ENCODE data around the gene TMEM132A.

The TMEM132A gene

GRCh38 chr11:60955571-60955970, 31.3 kb downstream of the TMEM132A start:
- no peak overlapping the region for H3K9ac ChIP-seq (ENCODE audit: low read length)
- H2AFZ ChIP-seq (ENCODE audit: low read length): no peak overlapping the region
- TF ChIP-seq, protein P1, sequence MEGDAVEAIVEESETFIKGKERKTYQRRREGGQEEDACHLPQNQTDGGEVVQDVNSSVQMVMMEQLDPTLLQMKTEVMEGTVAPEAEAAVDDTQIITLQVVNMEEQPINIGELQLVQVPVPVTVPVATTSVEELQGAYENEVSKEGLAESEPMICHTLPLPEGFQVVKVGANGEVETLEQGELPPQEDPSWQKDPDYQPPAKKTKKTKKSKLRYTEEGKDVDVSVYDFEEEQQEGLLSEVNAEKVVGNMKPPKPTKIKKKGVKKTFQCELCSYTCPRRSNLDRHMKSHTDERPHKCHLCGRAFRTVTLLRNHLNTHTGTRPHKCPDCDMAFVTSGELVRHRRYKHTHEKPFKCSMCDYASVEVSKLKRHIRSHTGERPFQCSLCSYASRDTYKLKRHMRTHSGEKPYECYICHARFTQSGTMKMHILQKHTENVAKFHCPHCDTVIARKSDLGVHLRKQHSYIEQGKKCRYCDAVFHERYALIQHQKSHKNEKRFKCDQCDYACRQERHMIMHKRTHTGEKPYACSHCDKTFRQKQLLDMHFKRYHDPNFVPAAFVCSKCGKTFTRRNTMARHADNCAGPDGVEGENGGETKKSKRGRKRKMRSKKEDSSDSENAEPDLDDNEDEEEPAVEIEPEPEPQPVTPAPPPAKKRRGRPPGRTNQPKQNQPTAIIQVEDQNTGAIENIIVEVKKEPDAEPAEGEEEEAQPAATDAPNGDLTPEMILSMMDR (IDR thresholded peaks at IDR 0.05; ENCODE audit: low read length): no peak
- no peak for TF ChIP-seq EZH2phosphoT487 (IDR thresholded peaks at IDR 0.05; ENCODE audit: low read length)
- no peak for TF ChIP-seq EZH2 (optimal IDR thresholded peaks at IDR 0.05; ENCODE audit: low read depth, low read length)
- H3K4me1 ChIP-seq (ENCODE audit: low read length): peaks cover 8% of the 10 kb centered on the region; the same call in 1 of the 2 replicates
- H3F3A ChIP-seq (ENCODE audit: insufficient read depth, low read length): no peaks in the 10 kb centered on the region
- no peaks in the 10 kb centered on the region for H3K27me3 ChIP-seq (replicated peaks; ENCODE audit: insufficient read depth, low read length)
- no peaks in the 10 kb centered on the region for H3K9me3 ChIP-seq (replicated peaks; ENCODE audit: insufficient read depth, low read length)
- no peak overlapping the region for H3K4me3 ChIP-seq (ENCODE audit: low read length)
- no peak overlapping the region for H3K27ac ChIP-seq (ENCODE audit: low read length)
- H3K9me2 ChIP-seq (replicated peaks; ENCODE audit: insufficient read depth, low read length): no peaks in the 10 kb centered on the region
- H4K20me1 ChIP-seq (ENCODE audit: insufficient read depth, low read length): no peaks in the 10 kb centered on the region
- no peaks in the 10 kb centered on the region for H3K36me3 ChIP-seq (replicated peaks; ENCODE audit: insufficient read depth, low read length)
- H3K4me2 ChIP-seq (ENCODE audit: low read depth, low read length): no peak overlapping the region
- no peak for DNase-seq
- no peaks in the 10 kb centered on the region for H3K79me2 ChIP-seq (ENCODE audit: low read length)

- H3K9me2 ChIP-seq (replicated peaks; ENCODE audit: insufficient read depth, low read length): no peaks in the 10 kb centered on the region
- no peaks in the 10 kb centered on the region for H4K20me1 ChIP-seq (ENCODE audit: insufficient read depth, low read length)
- no peak for DNase-seq
- H3K4me1 ChIP-seq (ENCODE audit: low read length): 0 out of 2 replicates have a peak, but pooled peaks cover 8% of the 10 kb centered on the region
- no peaks in the 10 kb centered on the region for H3K79me2 ChIP-seq (ENCODE audit: low read length)
- no peak overlapping the region for H3K9ac ChIP-seq (ENCODE audit: low read length)
- no peaks in the 10 kb centered on the region for H3K27me3 ChIP-seq (replicated peaks; ENCODE audit: insufficient read depth, low read length)
- H3K36me3 ChIP-seq (replicated peaks; ENCODE audit: insufficient read depth, low read length): no peaks in the 10 kb centered on the region
- no peak overlapping the region for H3K27ac ChIP-seq (ENCODE audit: low read length)
- H3F3A ChIP-seq (ENCODE audit: insufficient read depth, low read length): no peaks in the 10 kb centered on the region
- no peak overlapping the region for H2AFZ ChIP-seq (ENCODE audit: low read length)
- TF ChIP-seq, protein P1 (IDR thresholded peaks at IDR 0.05; ENCODE audit: low read length): no peak
- TF ChIP-seq EZH2phosphoT487 (IDR thresholded peaks at IDR 0.05; ENCODE audit: low read length) (no peak), EZH2 (optimal IDR thresholded peaks at IDR 0.05; ENCODE audit: low read depth, low read length) (no peak)
- H3K4me3 ChIP-seq (ENCODE audit: low read length): no peak overlapping the region
- no peaks in the 10 kb centered on the region for H3K9me3 ChIP-seq (replicated peaks; ENCODE audit: insufficient read depth, low read length)
- no peak overlapping the region for H3K4me2 ChIP-seq (ENCODE audit: low read depth, low read length)
These were observed 32.9 kb downstream of the TMEM132A start for GRCh38 chr11:60957188-60957587.

GRCh38 chr11:60959431-60959830, 35.2 kb downstream of the TMEM132A start:
- Histone ChIP-seq H3K4me2 (ENCODE audit: low read depth, low read length) (no peak overlapping the region), H3K4me3 (ENCODE audit: low read length) (no peak overlapping the region), H3K9me2 (replicated peaks; ENCODE audit: insufficient read depth, low read length) (no peaks in the 10 kb centered on the region), H3K27ac (ENCODE audit: low read length) (no peak overlapping the region), H3K79me2 (ENCODE audit: low read length) (no peaks in the 10 kb centered on the region), H4K20me1 (ENCODE audit: insufficient read depth, low read length) (no peaks in the 10 kb centered on the region), H3K4me1 (ENCODE audit: low read length) (no peaks in the 10 kb centered on the region), H3K36me3 (replicated peaks; ENCODE audit: insufficient read depth, low read length) (no peaks in the 10 kb centered on the region), H3K27me3 (replicated peaks; ENCODE audit: insufficient read depth, low read length) (no peaks in the 10 kb centered on the region), H3F3A (ENCODE audit: insufficient read depth, low read length) (no peaks in the 10 kb centered on the region), H2AFZ (ENCODE audit: low read length) (no peak overlapping the region), H3K9ac (ENCODE audit: low read length) (no peak overlapping the region), H3K9me3 (replicated peaks; ENCODE audit: insufficient read depth, low read length) (no peaks in the 10 kb centered on the region)
- TF ChIP-seq EZH2phosphoT487 (IDR thresholded peaks at IDR 0.05; ENCODE audit: low read length) (no peak), EZH2 (optimal IDR thresholded peaks at IDR 0.05; ENCODE audit: low read depth, low read length) (no peak)
- TF ChIP-seq, protein P1 (IDR thresholded peaks at IDR 0.05; ENCODE audit: low read length): no peak
- no peak for DNase-seq
